Measurements from ENCODE around the gene CDH19.

The CDH19 gene

GRCh38 chr18:66603941-66604627 lies at the start of gene CDH19:
Gene CDH19 (minus strand): TSS chr18:66604090. CDS start chr18:66572204, 31,886 bp downstream.
- DNase-seq = no peak

GRCh38 chr18:66647671-66648070 lies 43.8 kb upstream of the CDH19 start:
- no peak for DNase-seq

- no peak for DNase-seq
These were observed 42.7 kb upstream of the CDH19 start for GRCh38 chr18:66646609-66647008.

GRCh38 chr18:66645983-66646382 lies 42.1 kb upstream of the CDH19 start:
- DNase-seq = no peak

GRCh38 chr18:66641056-66641455 lies 37.2 kb upstream of the CDH19 start:
- no peak for DNase-seq

- DNase-seq = no peak
These were observed 36.5 kb upstream of the CDH19 start for GRCh38 chr18:66640431-66640830.

GRCh38 chr18:66638856-66639629 lies 35.2 kb upstream of the CDH19 start:
- no peak for DNase-seq

GRCh38 chr18:66635342-66635741 lies 31.5 kb upstream of the CDH19 start:
- no peak for DNase-seq

GRCh38 chr18:66632756-66633155 lies 28.9 kb upstream of the CDH19 start:
- no peak for DNase-seq

- DNase-seq = no peak
These were observed 26.9 kb upstream of the CDH19 start for GRCh38 chr18:66630831-66631230.

- DNase-seq = no peak
These were observed 19.9 kb upstream of the CDH19 start for GRCh38 chr18:66623821-66624220.

- DNase-seq = no peak
These were observed 18.1 kb upstream of the CDH19 start for GRCh38 chr18:66621816-66622576.

GRCh38 chr18:66616523-66616983 lies 12.7 kb upstream of the CDH19 start:
- no peak for DNase-seq

GRCh38 chr18:66615176-66615575 lies 11.3 kb upstream of the CDH19 start:
- no peak for DNase-seq

GRCh38 chr18:66607632-66608031 lies 3.7 kb upstream of the CDH19 start:
- no peak for DNase-seq

- no peak for DNase-seq
These were observed 2.2 kb downstream of the CDH19 start for GRCh38 chr18:66601649-66602048.

GRCh38 chr18:66599190-66599589 lies 4.7 kb downstream of the CDH19 start:
- DNase-seq = no peak

- DNase-seq = no peak
These were observed 16.5 kb downstream of the CDH19 start for GRCh38 chr18:66587430-66587829.

GRCh38 chr18:66582211-66582610 lies 21.7 kb downstream of the CDH19 start:
- no peak for DNase-seq

- DNase-seq = no peak
These were observed 28.6 kb downstream of the CDH19 start for GRCh38 chr18:66575263-66575662.

- DNase-seq = no peak
These were observed 32.0 kb downstream of the CDH19 start for GRCh38 chr18:66571845-66572244.

GRCh38 chr18:66566616-66567015 lies 37.3 kb downstream of the CDH19 start:
- DNase-seq = no peak

GRCh38 chr18:66564236-66564635 lies 39.7 kb downstream of the CDH19 start:
- DNase-seq = no peak

- no peak for DNase-seq
These were observed 41.6 kb downstream of the CDH19 start for GRCh38 chr18:66562279-66562678.

Data from stimulated activated CD4-positive, alpha-beta T cell treated with anti-CD3 and anti-CD28 coated beads, Interleukin-4, amount 100 ng/mL, for 4 hours (primary cell).